ENCODE measurements around the gene USP7. TPM values are rescaled to one million over a fixed set of nuclear protein-coding genes. Genes with fewer than 3 reads are reported as not detected.
A peak's percentile ranks its signal among the peaks of the same experiment; 100 is the strongest.

USP7 gene
- total RNA-seq, 1 donor from 2014 or later = 136 TPM

DNA sequence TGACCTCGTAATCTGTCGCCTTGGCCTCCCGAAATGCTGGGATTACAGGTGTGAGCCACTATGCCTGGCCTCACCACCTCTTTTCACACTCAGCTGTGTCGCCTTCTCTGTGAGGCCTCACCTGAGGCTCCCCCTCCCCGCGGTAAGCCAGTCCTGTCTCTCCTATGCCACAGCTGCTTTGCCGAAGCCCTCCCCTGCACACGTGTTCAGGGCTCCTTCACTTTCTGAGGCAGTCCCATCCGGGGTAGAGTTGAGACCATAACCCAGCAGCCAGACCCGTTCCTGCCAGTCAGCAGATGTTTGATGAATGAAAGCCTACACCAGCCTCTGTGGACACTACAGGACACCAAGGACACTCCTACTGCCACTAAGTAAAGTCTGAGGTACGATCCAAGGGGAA lies 10.6 kb downstream of the USP7 start:
- Mint-ChIP-seq H3K36me3 (no peaks in the 10 kb centered on the region), H3K4me3 (no peak overlapping the region), H3K27ac (no peak overlapping the region), H3K4me1 (peaks cover 53% of the 10 kb centered on the region), H3K9me3 (no peaks in the 10 kb centered on the region), H3K27me3 (ENCODE audit: low read depth) (no peaks in the 10 kb centered on the region)
- DNase-seq (ENCODE audit: low spot score in 2 of 2, unreplicated experiment in 2 of 2) = no peak
- TF ChIP-seq, protein P1, sequence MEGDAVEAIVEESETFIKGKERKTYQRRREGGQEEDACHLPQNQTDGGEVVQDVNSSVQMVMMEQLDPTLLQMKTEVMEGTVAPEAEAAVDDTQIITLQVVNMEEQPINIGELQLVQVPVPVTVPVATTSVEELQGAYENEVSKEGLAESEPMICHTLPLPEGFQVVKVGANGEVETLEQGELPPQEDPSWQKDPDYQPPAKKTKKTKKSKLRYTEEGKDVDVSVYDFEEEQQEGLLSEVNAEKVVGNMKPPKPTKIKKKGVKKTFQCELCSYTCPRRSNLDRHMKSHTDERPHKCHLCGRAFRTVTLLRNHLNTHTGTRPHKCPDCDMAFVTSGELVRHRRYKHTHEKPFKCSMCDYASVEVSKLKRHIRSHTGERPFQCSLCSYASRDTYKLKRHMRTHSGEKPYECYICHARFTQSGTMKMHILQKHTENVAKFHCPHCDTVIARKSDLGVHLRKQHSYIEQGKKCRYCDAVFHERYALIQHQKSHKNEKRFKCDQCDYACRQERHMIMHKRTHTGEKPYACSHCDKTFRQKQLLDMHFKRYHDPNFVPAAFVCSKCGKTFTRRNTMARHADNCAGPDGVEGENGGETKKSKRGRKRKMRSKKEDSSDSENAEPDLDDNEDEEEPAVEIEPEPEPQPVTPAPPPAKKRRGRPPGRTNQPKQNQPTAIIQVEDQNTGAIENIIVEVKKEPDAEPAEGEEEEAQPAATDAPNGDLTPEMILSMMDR (IDR thresholded peaks at IDR 0.05; ENCODE audit: unreplicated experiment) = no peak

DNA sequence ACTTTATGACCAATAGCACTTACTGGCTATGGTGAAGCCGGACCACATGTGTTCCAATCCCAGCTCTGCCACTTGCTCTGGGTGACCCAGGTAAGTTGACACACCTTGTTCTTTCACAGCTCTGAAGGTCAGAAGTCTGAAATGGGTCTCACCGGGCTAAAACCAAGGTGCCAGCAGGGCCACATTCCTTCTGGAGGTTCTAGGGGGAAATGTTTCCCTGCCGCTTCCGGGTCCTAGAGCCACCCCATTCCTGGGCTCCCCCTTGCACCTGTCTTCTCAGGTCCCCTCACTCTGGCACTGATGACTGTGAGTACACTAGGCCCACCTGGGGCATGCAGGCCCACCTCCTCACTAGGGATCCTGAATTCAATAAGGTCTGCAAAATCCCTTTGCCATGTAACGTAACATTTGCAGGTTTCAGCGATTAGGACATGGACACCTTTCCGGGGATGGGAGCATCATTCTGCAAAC lies 11.4 kb downstream of the USP7 start:
- Mint-ChIP-seq H3K9me3 (no peaks in the 10 kb centered on the region), H3K27me3 (ENCODE audit: low read depth) (no peaks in the 10 kb centered on the region), H3K4me3 (no peak overlapping the region), H3K36me3 (no peaks in the 10 kb centered on the region), H3K27ac (no peak overlapping the region), H3K4me1 (peaks cover 56% of the 10 kb centered on the region)
- DNase-seq (ENCODE audit: low spot score in 2 of 2, unreplicated experiment in 2 of 2) = no peak
- TF ChIP-seq, protein P1 (IDR thresholded peaks at IDR 0.05; ENCODE audit: unreplicated experiment) = no peak

DNA sequence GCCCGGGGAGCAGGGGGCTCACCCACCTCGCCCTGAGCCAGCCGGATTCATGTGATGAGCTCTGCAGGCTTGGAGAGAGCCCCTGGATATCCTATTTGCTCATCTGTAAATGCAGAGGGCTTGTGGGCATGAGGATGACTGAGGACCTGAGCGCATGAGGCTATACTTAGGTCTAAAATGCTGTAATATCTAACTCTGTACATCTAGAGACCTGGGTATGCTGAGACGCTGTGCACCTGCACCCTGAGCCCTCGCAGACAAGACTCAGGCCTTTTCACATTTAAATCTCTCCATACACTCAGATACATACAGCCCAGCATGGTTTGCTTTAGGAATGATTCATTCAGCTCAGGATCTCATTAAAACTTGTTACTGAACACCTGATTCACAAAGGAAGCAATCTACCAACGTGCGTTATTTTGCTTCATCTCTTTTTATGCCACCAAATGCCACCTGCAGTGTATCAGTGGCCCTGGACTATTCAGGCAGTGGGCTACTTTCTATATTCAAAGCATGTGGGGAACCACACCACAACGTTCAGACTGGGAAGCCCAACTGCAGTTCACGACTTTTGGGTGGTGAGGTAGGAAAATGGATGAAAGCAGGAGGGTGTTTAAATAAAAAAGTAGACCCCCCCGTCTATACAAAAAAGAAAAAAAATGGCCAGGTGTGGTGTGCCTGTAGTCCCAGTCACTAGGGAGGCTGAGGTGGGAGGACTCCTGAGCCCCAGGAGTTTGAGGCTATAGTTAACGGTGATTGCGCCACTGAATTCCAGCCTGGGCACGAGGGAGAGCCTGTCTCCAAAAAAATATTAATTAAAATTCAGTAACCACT lies 12.0 kb downstream of the USP7 start:
- no peaks in the 10 kb centered on the region for H3K9me3 Mint-ChIP-seq

DNA sequence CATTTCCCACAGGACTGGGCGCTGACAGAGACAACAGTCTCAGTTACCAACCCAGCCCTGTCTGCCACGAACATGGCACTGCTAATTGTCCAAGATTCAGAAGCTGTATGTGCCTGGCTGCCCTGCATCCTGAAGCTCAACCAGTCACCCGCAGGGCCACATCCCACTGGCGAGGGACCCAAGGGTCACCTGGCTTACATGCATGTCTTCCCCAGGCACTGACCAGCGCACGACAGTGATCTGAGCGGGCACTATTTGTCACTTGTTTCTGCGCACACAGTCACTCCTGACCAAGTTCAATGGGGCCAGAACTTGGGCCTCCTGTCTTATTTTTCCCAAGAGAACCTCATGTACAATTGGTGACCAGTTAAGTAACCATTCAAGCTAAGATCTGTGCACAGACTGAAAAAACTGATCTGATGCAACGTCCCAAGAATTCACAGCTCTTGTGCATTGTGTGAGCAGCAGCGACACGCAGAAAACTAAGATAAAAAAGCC lies 13.1 kb downstream of the USP7 start:
- Mint-ChIP-seq H3K27ac (peak overlapping the region; percentile 62), H3K27me3 (ENCODE audit: low read depth) (no peaks in the 10 kb centered on the region), H3K36me3 (no peaks in the 10 kb centered on the region), H3K4me1 (peaks cover 43% of the 10 kb centered on the region), H3K4me3 (no peak overlapping the region), H3K9me3 (no peaks in the 10 kb centered on the region)
- TF ChIP-seq, protein P1 (IDR thresholded peaks at IDR 0.05; ENCODE audit: unreplicated experiment) = no peak
- no peak for DNase-seq (ENCODE audit: low spot score in 2 of 2, unreplicated experiment in 2 of 2)

More for the DNA sequence above, 12.0 kb downstream of the USP7 start:
- no peaks in the 10 kb centered on the region for H3K36me3 Mint-ChIP-seq
- peak overlapping the region; percentile 11 for H3K27ac Mint-ChIP-seq
- DNase-seq (ENCODE audit: low spot score in 2 of 2, unreplicated experiment in 2 of 2) = no peak
- no peak overlapping the region for H3K4me3 Mint-ChIP-seq
- TF ChIP-seq, protein P1 (IDR thresholded peaks at IDR 0.05; ENCODE audit: unreplicated experiment) = no peak
- no peaks in the 10 kb centered on the region for H3K27me3 Mint-ChIP-seq (ENCODE audit: low read depth)
- H3K4me1 Mint-ChIP-seq = peaks cover 53% of the 10 kb centered on the region

DNA sequence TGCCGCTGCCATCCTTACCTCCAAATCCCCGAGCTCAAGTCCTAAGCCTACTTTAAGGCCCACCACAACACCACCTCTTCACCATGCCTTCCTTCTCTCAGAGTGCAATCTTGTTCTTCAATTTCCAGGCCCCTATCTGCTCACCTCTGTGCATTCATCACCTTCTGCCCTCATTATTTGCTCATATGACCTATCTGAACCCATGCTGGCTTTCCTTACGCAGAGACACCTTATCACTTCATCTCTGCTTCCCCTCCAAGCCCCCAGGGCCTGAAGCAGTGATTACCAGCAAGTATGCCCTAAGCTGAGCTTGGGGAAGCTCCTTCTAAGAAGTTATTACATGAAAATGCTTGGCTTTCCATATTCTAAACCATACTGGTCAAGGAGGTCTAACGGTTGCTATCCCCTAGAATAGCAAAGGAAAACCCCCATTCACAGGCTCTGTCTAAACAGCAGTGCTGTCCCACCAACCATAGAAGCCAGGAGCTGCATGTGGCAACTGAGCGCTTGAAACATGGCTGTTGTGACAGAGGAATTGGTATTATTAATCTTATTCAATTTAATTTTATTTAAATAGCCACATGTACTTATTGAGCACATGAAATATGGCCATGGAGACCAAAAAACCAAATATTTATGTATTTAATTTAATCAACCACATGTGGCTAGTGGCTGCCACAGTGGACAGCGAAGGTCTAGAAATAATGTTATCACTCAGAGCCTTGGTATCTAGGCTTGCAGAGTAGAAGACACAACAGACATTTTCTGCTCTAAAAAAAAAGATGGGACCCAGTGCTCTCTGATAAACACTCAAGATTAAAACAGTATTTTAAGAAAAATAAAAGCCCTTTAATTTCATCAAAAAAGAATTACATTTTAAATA lies 13.9 kb downstream of the USP7 start:
- Mint-ChIP-seq H3K36me3 (no peaks in the 10 kb centered on the region), H3K27ac (no peak overlapping the region), H3K4me3 (no peak overlapping the region), H3K4me1 (peaks cover 42% of the 10 kb centered on the region), H3K9me3 (no peaks in the 10 kb centered on the region), H3K27me3 (ENCODE audit: low read depth) (no peaks in the 10 kb centered on the region)
- DNase-seq (ENCODE audit: low spot score in 2 of 2, unreplicated experiment in 2 of 2) = no peak
- TF ChIP-seq, protein P1 (IDR thresholded peaks at IDR 0.05; ENCODE audit: unreplicated experiment) = no peak
